NT2/D1 (cell line): ENCODE measurements around the gene MTCH1.

Experiments
- DNase-seq: peaks from one replicate; pipeline ENCODE4 v3.0.0-alpha.2; 2011; ENCODE audit warnings: low read depth, low spot score
- H3K27me3 ChIP-seq: 2 replicates; pipeline ENCODE4 v1.6.0; 2011; ENCODE audit warnings: mild to moderate bottlenecking; ENCODE audit not compliant: insufficient read length, insufficient read depth
- H3K36me3 ChIP-seq: 2 replicates; pipeline ENCODE4 v1.6.1; 2011; ENCODE audit warnings: mild to moderate bottlenecking, low read length, mixed read lengths; ENCODE audit not compliant: insufficient read depth, insufficient read length
- H3K4me1 ChIP-seq: 2 replicates; pipeline ENCODE4 v1.5.1; 2011; ENCODE audit not compliant: insufficient read depth, insufficient read length
- H3K4me3 ChIP-seq: 2 replicates; pipeline ENCODE4 v1.5.1; 2011; ENCODE audit warnings: low read depth; ENCODE audit not compliant: insufficient read length
- H3K9ac ChIP-seq: 2 replicates; pipeline ENCODE4 v1.6.0; 2011; ENCODE audit warnings: low read depth; ENCODE audit not compliant: insufficient read length
- H3K9me3 ChIP-seq: 2 replicates; pipeline ENCODE4 v1.5.1; 2011; ENCODE audit warnings: mild to moderate bottlenecking, low read length; ENCODE audit not compliant: insufficient read depth
- SUZ12 ChIP-seq: IDR thresholded peaks from 2 replicates; pipeline ENCODE4 v1.6.1; 2011; ENCODE audit not compliant: insufficient read length, insufficient read depth; ENCODE audit errors: extremely low read depth
- YY1 ChIP-seq: IDR thresholded peaks from 2 replicates; pipeline ENCODE4 v1.6.1; 2011; ENCODE audit not compliant: insufficient read length, insufficient read depth
- ZNF274 ChIP-seq: IDR thresholded peaks from 2 replicates; pipeline ENCODE4 v1.6.1; 2011; ENCODE audit warnings: mild to moderate bottlenecking, low read depth, low read length

MTCH1 gene

GRCh38 chr6:36920546-36920945 is 65.5 kb downstream of the MTCH1 start:
- H3K9me3 ChIP-seq: no peaks in the 10 kb centered on the region
- no peak overlapping the region for H3K4me3 ChIP-seq
- no peaks in the 10 kb centered on the region for H3K27me3 ChIP-seq
- no peak for DNase-seq
- H3K9ac ChIP-seq: no peak overlapping the region
- peaks cover 2% of the 10 kb centered on the region for H3K36me3 ChIP-seq
- no peaks in the 10 kb centered on the region for H3K4me1 ChIP-seq
- no peak for TF ChIP-seq ZNF274

- H3K9ac ChIP-seq: no peak overlapping the region
These were observed 65.9 kb downstream of the MTCH1 start for GRCh38 chr6:36920049-36920448.

More at GRCh38 chr6:36920049-36920448, 65.9 kb downstream of the MTCH1 start:
- TF ChIP-seq SUZ12 (no peak), YY1 (no peak), ZNF274 (no peak)
- Histone ChIP-seq H3K4me1 (no peaks in the 10 kb centered on the region), H3K27me3 (no peaks in the 10 kb centered on the region), H3K36me3 (peaks cover 2% of the 10 kb centered on the region), H3K4me3 (no peak overlapping the region), H3K9me3 (no peaks in the 10 kb centered on the region)
- no peak for DNase-seq
